Ovary (tissue), 9 donors: ENCODE results near the gene SULF2. TPM values are rescaled to one million over a fixed set of nuclear protein-coding genes. Genes with fewer than 3 reads are reported as not detected.

Experiments used
- DNase-seq, 5 donors: peaks; one replicate each; pipeline ENCODE4 v3.0.0-alpha.2; 2019 to 2020
- H3K27ac ChIP-seq, 2 donors: fragments of 200-600 bp; one replicate each; pipeline versions ENCODE4 v1.5.1 to v1.8.0; 2019 to 2022
- H3K27me3 ChIP-seq: fragments of 200-600 bp; one replicate; pipeline ENCODE4 v1.8.0; 2022
- H3K36me3 ChIP-seq: fragments of 200-600 bp; sonication (generic); one replicate; pipeline ENCODE4 v1.5.1; 2019
- H3K4me1 ChIP-seq: one replicate; pipeline ENCODE4 v1.8.1; 2013; ENCODE audit warnings: mild to moderate bottlenecking, moderate library complexity; ENCODE audit not compliant: insufficient read depth
- H3K4me3 ChIP-seq: fragments of 200-600 bp; sonication (generic); one replicate; pipeline ENCODE4 v1.5.1; 2017
- H3K9me3 ChIP-seq, 2 donors: fragments of 200-600 bp in 1 of 2; sonication (generic) in 1 of 2; one replicate each; pipeline versions ENCODE4 v1.5.1 to v1.8.1; 2013 to 2019; ENCODE audit warnings: mild to moderate bottlenecking in 1 of 2, moderate library complexity in 1 of 2
- CTCF ChIP-seq, 3 donors: fragments of 450-650 bp in 2 of 3; fragments of 200-600 bp in 1 of 3; IDR thresholded peaks; one replicate each; pipeline versions ENCODE4 v1.5.1 to v1.8.0; 2016 to 2022; ENCODE audit warnings: antibody characterized with exemption in 3 of 3, mild to moderate bottlenecking in 1 of 3
- EP300 ChIP-seq: sonication (generic); formaldehyde crosslinking; IDR thresholded peaks from one replicate; pipeline ENCODE4 v1.6.1; 2017; ENCODE audit warnings: antibody characterized with exemption
- POLR2A ChIP-seq: fragments of 450-650 bp; IDR thresholded peaks from one replicate; pipeline ENCODE4 v1.6.1; 2017; ENCODE audit warnings: antibody characterized with exemption, mild to moderate bottlenecking, moderate library complexity
- WGBS, 3 donors: extraction: QIAGEN DNeasy Blood & Tissue Kit in 1 of 3; methylation state at CpG; one replicate each; pipeline versions ENCODE4 v1.1.5 to v1.1.7; 2013 to 2017; 5-methylcytosine and 5-hydroxymethylcytosine counted together
- intact Hi-C, 4 donors: fragments of 100-400 bp; cut with DNase I; formaldehyde crosslinking; loops; one replicate each; pipeline versions ENCODE4 v1.11.0 to v1.15.1; 2022 to 2023
- polyA plus RNA-seq, 2 donors: library from polyadenylated mRNA; stranded (reverse); fragments of 200-250 nt in 1 of 2; fragments of 350-450 nt in 1 of 2; fragmentation: Illumina TruSeq in 1 of 2; extraction: RNeasy Lipid Tissue Mini Kit (QIAGEN cat#74804) in 1 of 2; gene quantifications; one replicate each; pipeline ENCODE4 v1.2.3, GENCODE V29; 2013 to 2014
- total RNA-seq, 7 donors: library from RNA; depleted of rRNA in 2 of 7; stranded (reverse); fragments of >200 nt in 2 of 7; fragmentation: NEBNext Ultra II Directional in 3 of 7; extraction: Animal tissue kit (Norgen Biotek cat#: 25700) in 3 of 7; gene quantifications; one replicate each; pipeline versions ENCODE4 v1.1.0 to v1.2.4, GENCODE V29; 2016 to 2023
- donor health status: DM: no; HTN: no; CAD: no; lungs with moderate emphysema.
- donor health status: DM: no; HTN: no; CAD: no.
- donor health status: Bipolar disorder and iron deficiency.
- donor health status: DM: yes; HTN: yes; CAD: no.
- donor health status: DM: no; HTN: no; CAD: no.
- donor health status: DM: yes; HTN: yes; CAD: no.

SULF2 gene
- total and polyA plus RNA-seq, 9 donors = 128 to 423 (median 362) TPM

GRCh38 chr20:47672886-47673670 lies 112.2 kb downstream of the SULF2 start:
- no peak overlapping the region for H3K4me3 ChIP-seq
- DNase-seq = peak in 1 of 5 donors; percentile 17
- H3K27ac ChIP-seq = no peak overlapping the region
- intact Hi-C loops = loop anchor here in 2 of 4 donors (5.0 to 10.0 kb wide), 3 partner anchors 112 to 944 kb away; partner anchors contain the start of gene SULF2 (in 1 of the 2)
- no peaks in the 10 kb centered on the region for H3K36me3 ChIP-seq
- TF ChIP-seq POLR2A = no peak
- TF ChIP-seq CTCF (IDR thresholded peaks at IDR 0.05) = no peak
- TF ChIP-seq EP300 = no peak
- WGBS, 3 donors = 90 to 93% (median 92%) methylated on average over 16 of the region's 16 CpGs
- H3K9me3 ChIP-seq = no peaks in the 10 kb centered on the region
- H3K4me1 ChIP-seq = no peaks in the 10 kb centered on the region
- H3K27me3 ChIP-seq = no peaks in the 10 kb centered on the region

GRCh38 chr20:47672166-47672565 lies 113.1 kb downstream of the SULF2 start:
- TF ChIP-seq CTCF (IDR thresholded peaks at IDR 0.05) = no peak
- no peak for TF ChIP-seq EP300
- TF ChIP-seq POLR2A = no peak
- peak in 1 of 5 donors; percentile 15 for DNase-seq
- no peak overlapping the region for H3K27ac ChIP-seq
- 86 to 92% (median 90%) methylated on average over 15 of the region's 15 CpGs for WGBS, 3 donors
- no peaks in the 10 kb centered on the region for H3K9me3 ChIP-seq
- no peaks in the 10 kb centered on the region for H3K27me3 ChIP-seq
- no peaks in the 10 kb centered on the region for H3K36me3 ChIP-seq
- intact Hi-C loops = loop anchor here in 2 of 4 donors (5.0 to 10.0 kb wide), 3 partner anchors 113 to 945 kb away; partner anchors contain the start of gene SULF2 (in 1 of the 2)
- no peak overlapping the region for H3K4me3 ChIP-seq
- no peaks in the 10 kb centered on the region for H3K4me1 ChIP-seq

- Histone ChIP-seq H3K36me3 (no peaks in the 10 kb centered on the region), H3K4me1 (no peaks in the 10 kb centered on the region), H3K27me3 (no peaks in the 10 kb centered on the region), H3K9me3 (no peaks in the 10 kb centered on the region), H3K27ac (no peak overlapping the region), H3K4me3 (no peak overlapping the region)
- intact Hi-C loops = loop anchor here in 2 of 4 donors (5.0 to 10.0 kb wide), 3 partner anchors 114 to 946 kb away; partner anchors contain the start of gene SULF2 (in 1 of the 2)
- no peak for TF ChIP-seq POLR2A
- TF ChIP-seq CTCF (IDR thresholded peaks at IDR 0.05) = no peak
- no peak for TF ChIP-seq EP300
- DNase-seq = no peak
- 92 to 96% (median 95%) methylated on average over 10 of the region's 10 CpGs for WGBS, 3 donors
These were observed 114.4 kb downstream of the SULF2 start for GRCh38 chr20:47670913-47671312.

GRCh38 chr20:47669927-47670890 lies 115.1 kb downstream of the SULF2 start:
- no peaks in the 10 kb centered on the region for H3K36me3 ChIP-seq
- 87 to 92% (median 88%) methylated on average over 21 to 22 of the region's 22 CpGs for WGBS, 3 donors

More at GRCh38 chr20:47669927-47670890, 115.1 kb downstream of the SULF2 start:
- H3K4me3 ChIP-seq = no peak overlapping the region
- DNase-seq = no peak
- no peak overlapping the region for H3K27ac ChIP-seq
- H3K27me3 ChIP-seq = no peaks in the 10 kb centered on the region
- no peaks in the 10 kb centered on the region for H3K4me1 ChIP-seq
- no peaks in the 10 kb centered on the region for H3K9me3 ChIP-seq
- intact Hi-C loops = loop anchor here in 3 of 4 donors (5.0 to 10.0 kb wide), 3 partner anchors 115 to 947 kb away; partner anchors contain the start of gene SULF2 (in 3 of the 3)
- TF ChIP-seq CTCF (IDR thresholded peaks at IDR 0.05) (no peak), EP300 (no peak), POLR2A (no peak)
